Ishikawa (cell line): ENCODE measurements around the gene FGF14.

Experiments used
- CEBPB ChIP-seq: IDR thresholded peaks from 2 replicates; pipeline ENCODE4 v1.6.1; 2012
- CREB1 ChIP-seq: IDR thresholded peaks from 2 replicates; pipeline ENCODE4 v1.6.1; 2012; ENCODE audit warnings: low read depth
- EGR1 ChIP-seq: IDR thresholded peaks from 2 replicates; pipeline ENCODE4 v1.6.1; 2012
- EP300 ChIP-seq: IDR thresholded peaks from 2 replicates; pipeline ENCODE4 v1.6.1; 2012; ENCODE audit warnings: borderline replicate concordance
- FOXM1 ChIP-seq: IDR thresholded peaks from 2 replicates; pipeline ENCODE4 v1.6.1; 2012; ENCODE audit warnings: low read depth, borderline replicate concordance
- NFIC ChIP-seq: IDR thresholded peaks from 2 replicates; pipeline ENCODE4 v1.6.1; 2012
- RAD21 ChIP-seq: IDR thresholded peaks from 2 replicates; pipeline ENCODE4 v1.6.1; 2012; ENCODE audit warnings: low read depth
- TAF1 ChIP-seq: IDR thresholded peaks from 2 replicates; pipeline ENCODE4 v1.6.1; 2012; ENCODE audit warnings: low read depth, mild to moderate bottlenecking
- TCF12 ChIP-seq: IDR thresholded peaks from 2 replicates; pipeline ENCODE4 v1.6.1; 2012; ENCODE audit warnings: low read depth
- TEAD4 ChIP-seq: IDR thresholded peaks from 2 replicates; pipeline ENCODE4 v1.6.1; 2012
- YY1 ChIP-seq: IDR thresholded peaks from 2 replicates; pipeline ENCODE4 v1.6.1; 2012; ENCODE audit warnings: low read depth
- ZBTB7A ChIP-seq: IDR thresholded peaks from 2 replicates; pipeline ENCODE4 v1.6.1; 2012; ENCODE audit warnings: low read depth
- TF ChIP-seq, protein P1 (sequence below): IDR thresholded peaks from 2 replicates; pipeline ENCODE4 v1.6.1; 2012; ENCODE audit warnings: low read depth, mild to moderate bottlenecking
- TF ChIP-seq, protein P2 (sequence below): IDR thresholded peaks from 2 replicates; pipeline ENCODE4 v1.6.1; 2012
- TF ChIP-seq, protein P3 (sequence below): IDR thresholded peaks from 2 replicates; pipeline ENCODE4 v1.6.1; 2012

Gene FGF14

DNA sequence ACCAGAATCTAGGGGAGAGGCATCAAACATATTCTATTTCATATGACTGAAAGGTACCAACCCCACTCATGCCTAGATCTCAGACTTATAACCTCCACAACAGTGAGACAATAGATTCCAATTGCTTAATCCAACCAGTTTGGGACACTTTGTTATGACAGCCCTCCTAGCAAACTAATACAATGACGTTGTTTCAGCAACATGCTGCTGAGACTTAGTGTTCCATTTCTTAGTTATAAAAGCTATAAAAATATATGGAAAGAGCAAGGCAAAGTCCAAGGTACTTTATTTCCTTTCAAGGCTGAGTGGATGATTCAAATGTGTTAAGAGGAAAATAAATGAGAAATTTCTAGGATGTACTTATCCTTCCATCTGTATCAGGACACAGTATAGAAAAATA lies 352.0 kb downstream of the FGF14 start:
- no peak for TF ChIP-seq EP300
- no peak for TF ChIP-seq CEBPB
- no peak for TF ChIP-seq RAD21
- no peak for TF ChIP-seq EGR1
- TF ChIP-seq YY1: no peak
- TF ChIP-seq, protein P1, sequence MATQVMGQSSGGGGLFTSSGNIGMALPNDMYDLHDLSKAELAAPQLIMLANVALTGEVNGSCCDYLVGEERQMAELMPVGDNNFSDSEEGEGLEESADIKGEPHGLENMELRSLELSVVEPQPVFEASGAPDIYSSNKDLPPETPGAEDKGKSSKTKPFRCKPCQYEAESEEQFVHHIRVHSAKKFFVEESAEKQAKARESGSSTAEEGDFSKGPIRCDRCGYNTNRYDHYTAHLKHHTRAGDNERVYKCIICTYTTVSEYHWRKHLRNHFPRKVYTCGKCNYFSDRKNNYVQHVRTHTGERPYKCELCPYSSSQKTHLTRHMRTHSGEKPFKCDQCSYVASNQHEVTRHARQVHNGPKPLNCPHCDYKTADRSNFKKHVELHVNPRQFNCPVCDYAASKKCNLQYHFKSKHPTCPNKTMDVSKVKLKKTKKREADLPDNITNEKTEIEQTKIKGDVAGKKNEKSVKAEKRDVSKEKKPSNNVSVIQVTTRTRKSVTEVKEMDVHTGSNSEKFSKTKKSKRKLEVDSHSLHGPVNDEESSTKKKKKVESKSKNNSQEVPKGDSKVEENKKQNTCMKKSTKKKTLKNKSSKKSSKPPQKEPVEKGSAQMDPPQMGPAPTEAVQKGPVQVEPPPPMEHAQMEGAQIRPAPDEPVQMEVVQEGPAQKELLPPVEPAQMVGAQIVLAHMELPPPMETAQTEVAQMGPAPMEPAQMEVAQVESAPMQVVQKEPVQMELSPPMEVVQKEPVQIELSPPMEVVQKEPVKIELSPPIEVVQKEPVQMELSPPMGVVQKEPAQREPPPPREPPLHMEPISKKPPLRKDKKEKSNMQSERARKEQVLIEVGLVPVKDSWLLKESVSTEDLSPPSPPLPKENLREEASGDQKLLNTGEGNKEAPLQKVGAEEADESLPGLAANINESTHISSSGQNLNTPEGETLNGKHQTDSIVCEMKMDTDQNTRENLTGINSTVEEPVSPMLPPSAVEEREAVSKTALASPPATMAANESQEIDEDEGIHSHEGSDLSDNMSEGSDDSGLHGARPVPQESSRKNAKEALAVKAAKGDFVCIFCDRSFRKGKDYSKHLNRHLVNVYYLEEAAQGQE: no peak
- TF ChIP-seq NFIC: no peak
- TF ChIP-seq, protein P2, sequence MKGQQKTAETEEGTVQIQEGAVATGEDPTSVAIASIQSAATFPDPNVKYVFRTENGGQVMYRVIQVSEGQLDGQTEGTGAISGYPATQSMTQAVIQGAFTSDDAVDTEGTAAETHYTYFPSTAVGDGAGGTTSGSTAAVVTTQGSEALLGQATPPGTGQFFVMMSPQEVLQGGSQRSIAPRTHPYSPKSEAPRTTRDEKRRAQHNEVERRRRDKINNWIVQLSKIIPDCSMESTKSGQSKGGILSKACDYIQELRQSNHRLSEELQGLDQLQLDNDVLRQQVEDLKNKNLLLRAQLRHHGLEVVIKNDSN: no peak
- no peak for TF ChIP-seq CREB1
- no peak for TF ChIP-seq FOXM1
- no peak for TF ChIP-seq TCF12
- no peak for TF ChIP-seq ZBTB7A
- TF ChIP-seq, protein P3, sequence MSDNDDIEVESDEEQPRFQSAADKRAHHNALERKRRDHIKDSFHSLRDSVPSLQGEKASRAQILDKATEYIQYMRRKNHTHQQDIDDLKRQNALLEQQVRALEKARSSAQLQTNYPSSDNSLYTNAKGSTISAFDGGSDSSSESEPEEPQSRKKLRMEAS: no peak

DNA sequence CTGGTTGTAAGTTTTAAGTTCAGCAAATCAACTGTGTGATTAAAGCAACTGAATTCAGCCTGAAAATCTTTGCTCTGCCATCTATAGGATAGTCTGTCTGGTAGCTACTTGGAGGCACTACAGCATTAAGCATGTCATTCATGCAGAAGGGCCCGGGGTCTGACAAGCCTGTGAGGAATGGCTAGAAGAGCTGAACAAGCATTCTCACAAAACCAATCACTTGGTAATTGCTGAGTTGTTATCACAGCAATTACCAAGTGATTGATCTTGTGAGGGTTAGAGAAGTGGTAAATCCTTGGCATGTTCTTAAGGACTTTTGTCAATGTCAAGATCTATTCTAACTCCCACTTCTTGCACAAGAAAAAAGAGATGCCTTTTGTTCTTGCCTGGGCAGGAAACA lies 356.1 kb downstream of the FGF14 start:
- no peak for TF ChIP-seq ZBTB7A

DNA sequence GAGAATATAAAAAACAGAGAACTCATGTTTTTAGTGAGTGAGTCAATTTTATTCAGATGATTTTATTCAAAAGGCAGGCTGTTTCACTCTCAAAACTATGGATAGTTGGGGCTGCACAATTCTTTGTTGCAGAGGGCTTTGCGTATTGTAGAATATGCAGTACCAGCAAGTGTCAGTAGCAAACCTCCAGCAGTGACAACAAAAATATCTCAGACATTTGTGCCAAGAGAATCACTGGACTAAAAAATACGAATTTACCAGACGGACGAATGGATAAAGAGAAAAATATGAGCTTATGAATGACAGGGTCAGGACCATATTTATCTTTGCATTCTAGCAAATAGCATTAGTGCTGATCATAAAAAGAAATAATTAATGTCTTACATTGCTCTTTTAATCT lies 359.1 kb downstream of the FGF14 start:
- TF ChIP-seq TEAD4: no peak

DNA sequence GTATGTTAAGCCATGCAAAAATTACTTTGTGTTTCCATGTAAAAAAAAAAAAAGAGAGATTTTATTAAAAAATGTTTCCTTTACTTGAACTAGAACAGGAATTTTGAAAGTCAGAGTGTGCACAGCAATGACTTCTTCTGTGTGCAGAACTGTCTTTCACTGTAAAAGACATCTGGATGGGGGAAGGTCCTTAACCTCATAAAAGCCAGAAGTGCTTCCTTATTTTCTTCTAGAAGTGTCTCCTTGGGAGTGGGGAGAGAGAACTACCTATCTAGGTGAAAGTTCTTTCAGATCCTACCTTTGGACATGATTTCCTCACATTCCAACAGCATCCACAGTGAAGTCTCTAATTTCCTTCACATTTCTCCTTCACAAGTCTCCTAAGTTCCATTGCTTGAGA lies 360.3 kb downstream of the FGF14 start:
- TF ChIP-seq TAF1: no peak
- TF ChIP-seq EP300: no peak
- no peak for TF ChIP-seq EGR1
- TF ChIP-seq CREB1: no peak
- TF ChIP-seq, protein P1: no peak
- TF ChIP-seq, protein P2: no peak
- TF ChIP-seq YY1: no peak
- no peak for TF ChIP-seq TEAD4
- TF ChIP-seq CEBPB: no peak
- TF ChIP-seq ZBTB7A: no peak
- TF ChIP-seq NFIC: no peak
- TF ChIP-seq FOXM1: no peak

DNA sequence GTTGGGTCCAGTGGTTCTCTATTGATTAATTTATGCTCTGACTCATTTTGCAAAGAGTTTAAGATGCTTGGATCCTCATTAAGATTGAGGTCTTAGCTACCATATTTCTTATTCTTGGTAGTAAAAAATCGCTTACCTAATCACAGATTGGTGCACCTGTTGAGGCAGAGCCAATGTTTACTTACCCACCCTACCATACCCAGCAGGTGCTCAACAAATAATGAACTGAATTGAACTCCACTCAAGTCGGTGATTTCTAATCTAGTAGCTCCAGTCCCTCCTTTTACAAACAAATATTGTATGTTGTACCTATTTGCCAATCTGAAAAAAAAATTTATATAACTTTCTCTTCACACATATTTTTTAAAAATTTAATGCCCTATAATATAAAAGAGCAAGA lies 361.0 kb downstream of the FGF14 start:
- TF ChIP-seq ZBTB7A (no peak), RAD21 (no peak), EP300 (no peak), TCF12 (no peak), CREB1 (no peak), YY1 (no peak), TEAD4 (no peak), FOXM1 (no peak), TAF1 (no peak), CEBPB (no peak), NFIC (no peak), EGR1 (no peak)
- TF ChIP-seq, protein P3: no peak
- TF ChIP-seq, protein P1: no peak
- TF ChIP-seq, protein P2: no peak
